Spinal cord (tissue), 10 donors: ENCODE measurements around the gene RBM15. TPM values are rescaled to one million over a fixed set of nuclear protein-coding genes. Genes with fewer than 3 reads are reported as not detected.

Experiments
- DNase-seq, 6 donors: peaks; one replicate each; pipeline versions ENCODE4 v3.0.0 to v3.0.0-alpha.2; 2013 to 2015; ENCODE audit warnings: low spot score in 6 of 6, low read depth in 4 of 6
- H3K27ac ChIP-seq: one replicate; pipeline ENCODE4 v1.5.1; 2013; ENCODE audit warnings: low read depth, low read length, control low read depth
- H3K27me3 ChIP-seq: one replicate; pipeline ENCODE4 v1.6.1; 2013; ENCODE audit warnings: low read length; ENCODE audit not compliant: control insufficient read depth, insufficient read depth
- H3K36me3 ChIP-seq: one replicate; pipeline ENCODE4 v1.6.1; 2013; ENCODE audit warnings: low read length; ENCODE audit not compliant: control insufficient read depth, insufficient read depth
- H3K4me1 ChIP-seq: one replicate; pipeline ENCODE4 v1.6.1; 2013; ENCODE audit warnings: low read length; ENCODE audit not compliant: control insufficient read depth, insufficient read depth
- H3K4me3 ChIP-seq: one replicate; pipeline ENCODE4 v1.5.1; 2013; ENCODE audit warnings: low read depth, low read length, control low read depth
- H3K9me3 ChIP-seq: one replicate; pipeline ENCODE4 v1.6.1; 2013; ENCODE audit warnings: low read length; ENCODE audit not compliant: control insufficient read depth, insufficient read depth
- WGBS: methylation state at CpG from one replicate; pipeline ENCODE4 v1.1.5; 2013; ENCODE audit warnings: missing lambda C conversion rate; ENCODE audit not compliant: insufficient coverage; 5-methylcytosine and 5-hydroxymethylcytosine counted together
- polyA plus RNA-seq, 2 donors: library from polyadenylated mRNA; unstranded; fragments of 120-200 nt; gene quantifications; one replicate each; pipeline ENCODE4 v1.2.1, GENCODE V29; 2013; ENCODE audit not compliant: insufficient read length in 2 of 2
- total RNA-seq, 2 donors: library from RNA; depleted of rRNA in 1 of 2; stranded (reverse); fragments of 120-200 nt in 1 of 2; fragments of >200 nt in 1 of 2; gene quantifications; one replicate each; pipeline versions ENCODE4 v1.2.3 to v1.2.4, GENCODE V29; 2013 to 2014
- donor health status: healthy.

The RBM15 gene
- total and polyA plus RNA-seq, 4 donors: 5.5 to 33.2 (median 18.7) TPM

- no peak overlapping the region for H3K4me3 ChIP-seq
- H3K36me3 ChIP-seq: no peaks in the 10 kb centered on the region
- H3K27ac ChIP-seq: no peak overlapping the region
- no peaks in the 10 kb centered on the region for H3K27me3 ChIP-seq
- no peak for DNase-seq
- no peaks in the 10 kb centered on the region for H3K9me3 ChIP-seq
- no peaks in the 10 kb centered on the region for H3K4me1 ChIP-seq
- WGBS: 94% methylated on average over 2 of the region's 4 CpGs
These were observed 19.6 kb upstream of the RBM15 start for GRCh38 chr1:110319332-110320167.

DNA sequence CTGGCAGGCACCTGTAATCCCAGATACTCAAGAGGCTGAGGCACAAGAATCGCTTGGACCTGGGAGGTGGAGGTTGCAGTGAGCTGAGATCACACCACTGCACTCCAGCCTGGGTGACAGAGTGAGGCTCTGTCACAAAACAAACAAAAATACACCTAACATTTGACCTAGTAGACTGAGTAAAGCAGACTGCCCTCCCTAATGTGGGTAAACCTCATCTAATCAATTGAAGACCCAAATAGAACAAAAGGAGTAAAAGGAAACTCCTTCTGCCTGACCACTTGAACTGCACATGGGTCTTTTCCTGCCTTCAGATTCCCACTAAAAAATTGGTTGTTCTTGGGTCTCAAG lies 19.0 kb upstream of the RBM15 start:
- Histone ChIP-seq H3K36me3 (no peaks in the 10 kb centered on the region), H3K4me3 (no peak overlapping the region), H3K9me3 (no peaks in the 10 kb centered on the region), H3K4me1 (no peaks in the 10 kb centered on the region), H3K27me3 (no peaks in the 10 kb centered on the region), H3K27ac (no peak overlapping the region)
- no CpG with 5 or more reads among the region's 1 CpG for WGBS
- DNase-seq: no peak

DNA sequence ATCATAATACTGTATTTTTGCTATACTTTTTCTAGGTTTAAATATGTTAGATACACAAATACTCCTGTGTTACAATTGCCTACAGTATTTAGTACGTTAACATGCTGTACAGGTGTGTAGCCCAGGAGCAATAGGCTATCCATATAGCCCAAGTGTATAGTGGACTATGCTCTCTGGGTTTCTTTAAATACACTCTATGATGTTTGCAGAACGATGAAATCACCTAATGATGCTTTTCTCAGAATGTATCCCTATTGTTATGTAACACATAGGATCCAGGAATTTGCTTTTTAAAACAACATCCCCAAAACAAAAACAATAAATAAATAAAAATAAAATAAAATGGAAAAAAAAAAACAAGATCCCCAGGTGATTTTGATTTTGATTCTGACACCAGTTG lies 18.1 kb upstream of the RBM15 start:
- no peak for DNase-seq
- no peaks in the 10 kb centered on the region for H3K36me3 ChIP-seq
- no CpG with 5 or more reads among the region's 2 CpGs for WGBS
- no peaks in the 10 kb centered on the region for H3K27me3 ChIP-seq
- no peaks in the 10 kb centered on the region for H3K4me1 ChIP-seq
- no peak overlapping the region for H3K4me3 ChIP-seq
- H3K27ac ChIP-seq: no peak overlapping the region
- H3K9me3 ChIP-seq: no peaks in the 10 kb centered on the region

- Histone ChIP-seq H3K27me3 (no peaks in the 10 kb centered on the region), H3K4me1 (no peaks in the 10 kb centered on the region), H3K27ac (no peak overlapping the region), H3K36me3 (no peaks in the 10 kb centered on the region), H3K9me3 (no peaks in the 10 kb centered on the region), H3K4me3 (no peak overlapping the region)
- 67% methylated on average over 2 of the region's 4 CpGs for WGBS
- DNase-seq: peak in 1 of 6 donors; percentile 19
These were observed 17.3 kb upstream of the RBM15 start for GRCh38 chr1:110321846-110322245.

DNA sequence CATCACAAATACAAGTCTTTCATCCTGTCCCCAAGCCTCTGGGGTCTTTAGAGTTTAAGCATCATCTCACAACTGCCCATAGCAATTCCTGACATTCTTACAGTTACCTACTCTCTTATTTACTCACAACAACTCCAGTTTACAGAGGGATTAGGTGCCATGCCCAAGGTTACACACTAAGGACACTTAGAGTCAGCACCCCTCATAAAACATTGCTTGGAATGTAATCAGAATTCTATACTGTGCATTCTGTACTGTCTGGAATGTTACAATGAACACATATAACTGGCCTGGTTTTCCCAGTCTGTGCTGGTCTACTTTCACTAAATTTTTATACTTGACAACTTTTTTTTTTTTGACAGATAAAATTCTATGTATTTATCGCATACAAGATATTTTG lies 14.5 kb upstream of the RBM15 start:
- no peaks in the 10 kb centered on the region for H3K9me3 ChIP-seq
- no peaks in the 10 kb centered on the region for H3K36me3 ChIP-seq
- H3K27ac ChIP-seq: no peak overlapping the region
- H3K27me3 ChIP-seq: no peaks in the 10 kb centered on the region
- no CpG with 5 or more reads among the region's 1 CpG for WGBS
- no peak overlapping the region for H3K4me3 ChIP-seq
- DNase-seq: no peak
- no peaks in the 10 kb centered on the region for H3K4me1 ChIP-seq

DNA sequence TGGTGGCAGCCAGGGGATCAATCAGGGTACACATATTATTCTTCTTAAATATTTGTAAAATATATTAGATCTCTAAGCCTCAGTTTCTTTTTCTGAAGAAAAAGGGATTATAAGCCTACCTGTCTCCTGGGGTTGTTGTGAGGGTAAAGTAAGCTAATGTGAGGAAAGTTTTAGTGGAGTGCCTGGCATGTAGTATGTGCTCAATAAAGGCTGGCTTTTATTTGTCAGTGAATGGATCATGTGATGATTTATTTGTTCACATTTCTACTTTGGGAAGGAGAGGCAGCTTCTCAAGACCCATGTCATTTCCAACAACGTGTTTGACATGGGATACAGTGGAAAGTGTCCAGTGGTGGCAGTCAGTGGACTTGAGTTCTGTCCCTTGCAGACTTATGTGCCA lies 12.4 kb upstream of the RBM15 start:
- no peaks in the 10 kb centered on the region for H3K9me3 ChIP-seq
- no peak overlapping the region for H3K4me3 ChIP-seq
- no peak overlapping the region for H3K27ac ChIP-seq
- DNase-seq: no peak
- no peaks in the 10 kb centered on the region for H3K36me3 ChIP-seq
- H3K4me1 ChIP-seq: no peaks in the 10 kb centered on the region
- no CpG with 5 or more reads among the region's 1 CpG for WGBS
- no peaks in the 10 kb centered on the region for H3K27me3 ChIP-seq

DNA sequence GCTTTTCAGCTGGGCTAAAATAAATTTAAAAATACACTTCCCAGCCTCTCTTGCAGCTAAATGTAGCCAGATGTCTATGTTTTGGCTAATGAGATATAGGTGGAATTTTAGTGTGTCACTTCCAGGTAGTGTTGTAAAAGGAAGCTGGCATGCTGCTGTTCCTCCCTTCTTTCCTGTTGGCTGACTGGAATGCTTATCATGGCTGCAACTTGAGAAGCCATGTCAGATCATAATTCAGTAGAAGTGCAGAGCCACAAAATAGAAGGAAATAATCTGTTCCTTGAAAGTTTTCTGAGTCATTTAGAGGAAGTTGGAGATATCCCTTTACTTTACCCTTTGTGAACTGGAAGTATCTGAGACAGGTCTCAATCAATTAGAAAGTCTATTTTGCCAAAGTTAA lies 10.9 kb upstream of the RBM15 start:
- no peak overlapping the region for H3K27ac ChIP-seq
- no peak overlapping the region for H3K4me3 ChIP-seq
- H3K4me1 ChIP-seq: no peaks in the 10 kb centered on the region
- no peaks in the 10 kb centered on the region for H3K9me3 ChIP-seq
- H3K27me3 ChIP-seq: no peaks in the 10 kb centered on the region
- H3K36me3 ChIP-seq: no peaks in the 10 kb centered on the region
- no peak for DNase-seq

DNA sequence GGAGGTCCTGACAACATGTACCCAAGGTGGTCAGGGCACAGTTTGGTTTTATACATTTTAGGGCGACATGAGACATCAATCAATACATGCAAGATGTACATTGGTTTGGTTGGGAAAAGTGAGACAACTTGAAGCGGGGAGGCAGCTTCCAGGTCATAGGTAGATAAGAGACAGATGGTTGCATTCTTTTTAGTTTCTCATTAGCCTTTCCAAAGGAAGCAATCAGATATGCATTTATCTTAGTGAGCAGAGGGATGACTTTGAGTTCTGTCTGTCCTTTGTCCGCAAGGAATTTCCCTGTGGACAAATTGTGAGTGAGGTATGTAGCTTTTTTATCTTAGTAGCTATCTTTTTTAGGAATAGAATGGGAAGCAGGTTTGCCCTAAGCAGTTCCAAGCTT lies 10.5 kb upstream of the RBM15 start:
- Histone ChIP-seq H3K27me3 (no peaks in the 10 kb centered on the region), H3K4me1 (no peaks in the 10 kb centered on the region), H3K27ac (no peak overlapping the region), H3K36me3 (no peaks in the 10 kb centered on the region), H3K9me3 (no peaks in the 10 kb centered on the region), H3K4me3 (no peak overlapping the region)
- WGBS: 59% methylated on average over 3 of the region's 3 CpGs
- DNase-seq: no peak

- H3K27ac ChIP-seq: no peak overlapping the region
- no peaks in the 10 kb centered on the region for H3K9me3 ChIP-seq
- H3K36me3 ChIP-seq: peaks cover 4% of the 10 kb centered on the region
- DNase-seq: no peak
- H3K27me3 ChIP-seq: no peaks in the 10 kb centered on the region
- WGBS: 93% methylated on average over 1 of the region's 1 CpG
- peaks cover 12% of the 10 kb centered on the region for H3K4me1 ChIP-seq
- H3K4me3 ChIP-seq: no peak overlapping the region
These were observed 3.9 kb upstream of the RBM15 start for GRCh38 chr1:110335265-110335664.

GRCh38 chr1:110336300-110337039 lies 2.7 kb upstream of the RBM15 start:
- H3K27me3 ChIP-seq: no peaks in the 10 kb centered on the region
- H3K36me3 ChIP-seq: peaks cover 13% of the 10 kb centered on the region
- peak in 1 of 6 donors; percentile 51 for DNase-seq
- WGBS: no CpG with 5 or more reads among the region's 1 CpG
- no peaks in the 10 kb centered on the region for H3K9me3 ChIP-seq
- H3K4me3 ChIP-seq: no peak overlapping the region
- peaks cover 24% of the 10 kb centered on the region for H3K4me1 ChIP-seq
- H3K27ac ChIP-seq: no peak overlapping the region
